Activated CD8-positive, alpha-beta memory T cell treated with anti-CD3 and anti-CD28 coated beads, Interleukin-2, amount 50 U/mL, for 1 hour (primary cell): ENCODE measurements around the gene MAP1B.

Source experiments
- DNase-seq: peaks from one replicate; pipeline ENCODE4 v3.0.0-alpha.2; 2020; ENCODE audit errors: extremely low read depth

MAP1B gene

GRCh38 chr5:72096602-72097188, 10.6 kb upstream of the MAP1B start:
- DNase-seq: no peak

DNA sequence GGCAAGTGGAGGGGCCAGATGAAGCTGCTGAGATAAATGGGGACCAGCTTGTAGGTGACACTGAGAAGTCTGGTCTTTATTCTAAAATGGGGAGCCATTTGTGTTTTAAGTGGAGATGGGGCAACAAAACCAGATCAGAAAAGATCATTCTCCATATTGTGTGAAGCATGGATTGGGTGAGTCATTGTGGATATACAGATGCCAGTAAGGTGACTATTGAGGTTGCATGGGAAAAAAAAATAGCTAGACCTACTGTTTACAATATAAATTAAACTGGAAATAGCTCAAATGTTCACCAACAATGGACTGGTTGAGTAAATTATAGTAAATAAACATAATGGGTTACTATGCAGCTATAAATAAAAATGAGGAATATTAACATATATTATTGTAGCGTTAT, 5.4 kb upstream of the MAP1B start:
- DNase-seq: no peak

DNA sequence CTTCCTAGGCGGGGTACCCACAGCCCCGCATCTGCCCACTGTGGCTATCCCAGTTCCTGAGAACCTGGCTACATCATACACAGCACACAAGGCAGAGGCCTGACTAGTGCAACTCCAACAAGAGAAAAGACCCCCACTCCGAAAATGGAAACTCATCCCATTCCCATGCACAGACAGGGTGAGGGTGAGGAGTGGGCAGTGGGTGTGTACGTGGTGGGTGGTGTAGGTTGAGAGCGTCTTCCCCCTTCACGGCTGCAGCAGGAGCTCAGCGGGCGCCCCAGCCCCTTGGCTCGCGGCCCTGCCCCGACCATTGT, 501 bp upstream of the MAP1B start:
- DNase-seq: no peak

GRCh38 chr5:72107901-72108201, 576 bp downstream of the MAP1B start:
- DNase-seq: no peak

DNA sequence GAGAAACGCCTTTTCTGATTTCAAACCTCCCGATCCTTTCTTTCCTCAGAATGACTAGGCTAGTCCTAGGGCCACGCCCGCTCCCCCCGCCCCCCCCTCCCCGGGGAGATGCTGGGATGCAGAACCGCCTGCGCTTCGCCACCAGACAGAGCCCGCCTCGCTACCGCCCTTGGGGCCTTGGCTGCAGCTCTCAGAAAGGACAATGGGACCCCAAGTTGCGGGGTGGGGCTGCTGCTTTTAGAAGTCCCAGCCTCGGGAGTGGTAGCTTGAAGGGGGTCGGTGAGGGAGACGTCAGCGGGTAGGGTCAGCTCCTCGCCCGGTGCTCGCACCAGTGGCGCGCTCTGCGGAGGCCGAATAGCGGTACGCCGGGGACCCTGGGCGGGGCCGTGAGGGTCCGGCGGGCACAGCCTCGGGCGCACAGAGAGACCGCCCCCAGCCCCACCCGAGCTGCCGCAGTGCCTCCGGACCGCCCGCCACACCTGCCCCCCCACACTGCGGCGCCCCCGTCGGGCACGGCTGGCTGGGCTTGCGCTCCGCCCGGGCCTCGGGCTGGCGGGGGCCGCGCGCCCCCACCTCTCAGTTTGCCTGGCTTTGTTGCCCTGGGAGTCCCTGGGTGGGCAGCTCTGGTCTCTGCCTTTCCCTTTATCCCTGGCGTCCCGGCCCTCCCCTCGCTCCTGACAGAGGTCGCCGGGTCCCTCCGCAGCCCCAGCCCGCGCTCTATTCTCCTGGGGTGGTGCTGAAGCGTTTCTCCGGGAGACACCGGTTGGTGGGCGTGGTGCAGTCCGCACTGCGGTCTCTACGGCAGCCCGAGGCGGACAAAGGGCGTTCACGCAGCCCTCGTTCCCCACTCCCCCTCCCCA, 1.2 kb downstream of the MAP1B start:
- DNase-seq: no peak

DNA sequence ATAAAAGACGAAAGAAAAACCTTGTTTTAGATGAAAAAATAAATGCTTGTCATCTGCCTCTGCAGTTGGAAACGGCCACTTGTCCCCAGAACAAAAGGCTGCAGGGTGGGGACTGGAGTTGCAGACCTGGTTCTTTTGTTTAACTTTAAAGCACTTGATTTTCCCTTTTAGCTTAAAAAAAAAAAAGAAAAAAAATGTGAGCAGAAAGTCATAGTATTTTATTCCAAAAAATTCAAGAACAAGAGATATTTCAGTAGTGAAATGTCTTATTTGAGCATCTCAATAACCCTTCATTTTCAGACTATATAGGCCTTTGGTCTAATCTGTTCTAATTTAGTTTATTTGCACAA, 1.8 kb downstream of the MAP1B start:
- no peak for DNase-seq

GRCh38 chr5:72109625-72110024, 2.4 kb downstream of the MAP1B start:
- DNase-seq: no peak

GRCh38 chr5:72110394-72111013, 3.2 kb downstream of the MAP1B start:
- DNase-seq: no peak

DNA sequence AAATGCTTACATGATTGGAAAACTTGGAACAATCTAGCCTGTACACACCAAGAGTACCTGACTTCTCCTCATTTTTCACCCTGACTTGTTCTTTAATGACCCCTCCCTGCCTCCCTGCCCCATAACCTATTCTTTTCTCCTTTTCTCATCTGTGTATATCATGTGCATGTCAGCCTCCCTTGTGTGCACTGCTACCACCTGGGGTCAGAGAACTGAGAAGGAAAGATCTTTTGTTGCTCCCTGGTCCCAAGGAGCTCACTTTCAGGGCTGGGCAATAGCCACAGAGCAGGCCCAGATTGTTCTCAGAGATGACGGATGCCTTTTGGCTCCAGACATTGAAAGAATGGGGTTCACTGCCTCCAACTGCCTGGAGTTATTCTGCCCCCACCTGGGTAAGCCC, 5.1 kb downstream of the MAP1B start:
- no peak for DNase-seq

GRCh38 chr5:72114629-72115028, 7.4 kb downstream of the MAP1B start:
- DNase-seq: no peak

GRCh38 chr5:72115296-72115695, 8.0 kb downstream of the MAP1B start:
- DNase-seq: no peak

- DNase-seq: no peak
Observed at GRCh38 chr5:72117307-72117706, 10.0 kb downstream of the MAP1B start.

- DNase-seq: no peak
Observed at GRCh38 chr5:72121052-72121779, 13.9 kb downstream of the MAP1B start.

- no peak for DNase-seq
Observed at GRCh38 chr5:72121780-72122445, 14.6 kb downstream of the MAP1B start.

DNA sequence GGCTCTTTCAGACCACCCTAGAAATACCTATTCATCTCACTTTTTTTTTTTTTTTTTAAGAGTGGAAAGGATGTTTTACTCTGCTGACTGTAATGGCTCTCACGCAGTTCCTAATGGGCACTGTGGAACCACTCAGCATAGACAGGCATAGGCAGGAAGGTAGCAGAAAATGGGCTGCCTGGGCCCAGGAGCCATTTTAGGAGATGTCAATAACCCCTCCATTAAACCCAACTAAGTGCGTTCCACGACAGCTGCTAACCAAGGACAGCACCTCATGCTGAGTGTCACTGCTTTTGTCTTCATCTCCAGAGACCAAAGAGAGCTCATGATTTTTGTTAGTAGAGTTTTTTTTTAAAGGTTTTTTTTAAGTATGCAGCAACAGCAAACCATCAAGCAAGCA, 15.3 kb downstream of the MAP1B start:
- no peak for DNase-seq

- no peak for DNase-seq
Observed at GRCh38 chr5:72123764-72124376, 16.6 kb downstream of the MAP1B start.

DNA sequence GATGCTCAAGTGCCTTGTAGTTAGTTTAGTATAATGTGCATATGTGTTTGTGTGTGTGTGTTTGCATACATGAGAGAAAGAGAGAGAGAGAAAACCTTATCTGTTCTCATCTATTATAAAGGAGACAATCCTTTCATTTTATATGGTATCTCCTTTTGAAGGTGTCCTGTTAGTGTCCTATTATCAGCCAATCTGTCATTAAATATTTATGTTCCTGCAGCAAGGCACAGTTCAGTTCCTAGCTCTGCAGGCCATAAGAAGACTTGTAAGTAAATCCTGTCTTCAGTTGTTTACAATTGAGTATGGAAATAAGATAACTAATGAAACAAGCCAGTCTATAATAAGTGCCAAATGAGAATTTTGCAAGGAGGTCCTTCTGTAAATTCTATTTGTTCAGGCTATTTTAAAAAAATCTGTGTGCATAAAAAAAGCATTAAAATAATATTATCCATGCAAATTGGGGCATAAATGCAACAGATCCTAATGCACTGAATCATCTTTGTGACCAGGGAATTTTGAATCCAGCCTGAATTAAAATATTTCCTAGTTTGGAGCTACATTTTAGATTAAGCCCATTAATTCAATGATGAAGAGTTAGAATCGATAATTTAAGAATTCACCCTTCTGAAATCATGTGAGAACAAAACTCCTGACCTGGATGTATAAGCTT, 18.1 kb downstream of the MAP1B start:
- no peak for DNase-seq

DNA sequence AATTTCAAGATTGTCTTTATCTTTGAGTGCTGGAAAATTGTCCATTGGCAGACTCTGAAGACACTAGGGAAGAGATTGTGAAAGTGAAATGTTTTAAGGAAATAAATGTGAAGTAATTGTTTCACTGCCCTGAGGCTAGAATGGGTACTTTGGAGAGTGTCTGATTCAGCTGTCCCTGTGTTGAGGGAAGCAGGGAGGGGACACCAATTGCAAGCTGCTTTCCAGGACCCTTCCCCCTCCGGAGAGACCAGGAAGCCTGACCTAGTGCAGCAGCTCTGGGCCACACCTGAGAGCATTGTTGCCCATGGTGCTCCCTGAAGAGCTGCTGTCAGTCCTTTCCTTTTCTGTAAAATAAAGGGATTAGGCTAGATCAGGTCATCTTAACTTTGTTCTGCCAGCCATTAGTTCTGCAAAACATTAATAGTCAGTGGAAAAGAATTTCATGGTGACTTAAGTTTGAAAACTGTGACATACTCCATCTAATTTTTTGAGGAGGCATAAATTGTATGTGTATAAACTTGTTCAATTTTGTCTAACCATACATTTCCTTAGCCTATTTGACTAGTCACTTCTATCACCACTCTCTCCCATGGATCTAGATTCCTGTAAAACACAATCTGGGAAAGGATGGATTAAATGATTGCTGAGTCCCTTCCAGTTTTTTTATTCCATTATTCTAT, 18.8 kb downstream of the MAP1B start:
- DNase-seq: no peak

- no peak for DNase-seq
Observed at GRCh38 chr5:72126796-72127195, 19.5 kb downstream of the MAP1B start.

DNA sequence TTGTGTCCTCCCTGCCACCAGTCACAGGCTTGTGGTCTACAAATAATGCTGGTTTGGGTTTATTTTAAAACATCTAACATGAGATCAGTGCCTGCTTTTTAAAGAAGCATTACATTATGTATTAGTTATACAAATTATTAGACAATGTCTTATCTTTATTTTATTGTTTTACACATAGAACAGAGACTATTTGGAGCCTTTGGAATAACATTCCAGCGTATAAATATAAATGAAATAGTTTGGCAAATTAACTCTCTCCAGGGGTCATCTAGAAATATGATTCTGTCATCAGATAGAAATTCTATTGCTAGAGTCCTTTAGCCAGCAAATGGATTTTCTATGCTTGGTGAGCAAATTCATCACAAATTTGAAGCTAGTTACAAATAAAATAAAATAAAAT, 22.4 kb downstream of the MAP1B start:
- no peak for DNase-seq

DNA sequence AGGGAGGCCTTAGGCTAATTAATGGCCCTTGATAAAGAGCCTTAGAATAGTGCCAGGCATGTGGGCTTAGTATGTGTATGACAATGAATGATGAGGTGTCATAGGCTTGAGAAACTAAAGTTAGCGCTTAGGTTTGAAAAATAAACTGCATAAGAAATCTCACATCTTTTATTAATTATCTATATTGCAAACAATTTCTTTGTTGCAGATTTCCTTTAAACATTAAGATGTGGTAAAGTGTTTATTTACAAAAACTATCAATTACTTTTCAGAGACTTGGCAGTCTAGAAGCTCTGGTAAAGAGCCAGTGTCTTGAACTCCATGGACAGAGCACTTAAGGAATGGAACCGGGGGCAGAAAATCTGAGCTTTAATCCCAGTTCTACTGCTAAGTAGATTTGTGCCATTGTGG, 23.1 kb downstream of the MAP1B start:
- no peak for DNase-seq
